GM12892 (cell line): Measurements from ENCODE around the gene KCNG2.

ENCODE experiments used
- POLR2A ChIP-seq: IDR thresholded peaks from 2 replicates; pipeline ENCODE4 v1.6.1; 2011; ENCODE audit warnings: low read depth, low read length, control low read depth
- TAF1 ChIP-seq: IDR thresholded peaks from 2 replicates; pipeline ENCODE4 v1.6.1; 2011; ENCODE audit warnings: low read depth, mild to moderate bottlenecking, control low read depth, low read length, borderline replicate concordance

DNA sequence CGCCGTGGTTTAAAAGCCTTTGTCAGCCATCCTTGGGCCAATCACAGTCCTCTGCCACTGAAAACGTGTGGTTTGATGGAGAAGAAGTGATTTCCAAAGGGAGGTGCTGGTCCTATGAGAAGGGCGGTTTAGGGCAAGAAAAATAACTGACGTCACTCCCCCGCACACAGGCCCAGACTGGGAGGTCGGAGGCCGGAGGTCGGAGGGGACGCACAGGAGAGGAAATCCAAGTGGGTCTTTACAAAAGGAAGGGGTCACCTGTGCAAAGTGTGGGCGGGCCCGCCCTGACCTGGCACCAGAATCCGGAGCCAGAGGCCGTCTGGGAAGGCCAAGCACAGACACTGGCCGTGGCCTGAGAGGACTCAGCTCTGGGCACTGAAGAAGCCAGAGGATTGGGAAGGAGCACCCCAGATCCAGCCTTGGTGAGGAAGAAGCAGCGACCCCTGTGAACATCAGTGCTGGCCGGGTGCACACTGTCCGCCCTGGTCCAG lies 18.0 kb upstream of the KCNG2 start:
- no peak for TF ChIP-seq POLR2A
- TF ChIP-seq TAF1, result no peak
